HPDE6-E6E7 (cell line): ENCODE data around the gene C1orf56.
A peak's percentile ranks its signal among the peaks of the same experiment; 100 is the strongest.

Experiments used
- DNase-seq: peaks from one replicate; pipeline ENCODE4 v3.0.0; 2011; ENCODE audit warnings: missing footprints; ENCODE audit errors: extremely low spot score

Gene C1orf56

GRCh38 chr1:151024540-151025146 is 22.9 kb upstream of the C1orf56 start:
- peak; percentile 48 for DNase-seq

GRCh38 chr1:151026460-151026859 is 21.1 kb upstream of the C1orf56 start:
- no peak for DNase-seq

GRCh38 chr1:151032164-151032563 is 15.4 kb upstream of the C1orf56 start:
- no peak for DNase-seq

- no peak for DNase-seq
Observed at GRCh38 chr1:151035167-151035566, 12.4 kb upstream of the C1orf56 start.

- DNase-seq = no peak
Observed at GRCh38 chr1:151036356-151036755, 11.2 kb upstream of the C1orf56 start, which contains the start of gene BNIPL. TSS of gene BNIPL (plus strand) at chr1:151036586. CDS start at chr1:151036726, 140 bp downstream.

- DNase-seq = no peak
Observed at GRCh38 chr1:151037032-151037431, 10.5 kb upstream of the C1orf56 start.

GRCh38 chr1:151039521-151039920 is 8.0 kb upstream of the C1orf56 start:
- DNase-seq = no peak

- no peak for DNase-seq
Observed at GRCh38 chr1:151043163-151043562, 4.4 kb upstream of the C1orf56 start.

- DNase-seq = peak; percentile 52
Observed at GRCh38 chr1:151047925-151048644, 534 bp downstream of the C1orf56 start.

- no peak for DNase-seq
Observed at GRCh38 chr1:151048645-151049032, 1.1 kb downstream of the C1orf56 start.

GRCh38 chr1:151049458-151049857 is 1.9 kb downstream of the C1orf56 start:
- no peak for DNase-seq

- no peak for DNase-seq
Observed at GRCh38 chr1:151050051-151050688, 2.6 kb downstream of the C1orf56 start.

- DNase-seq = no peak
Observed at GRCh38 chr1:151051356-151052009, 3.9 kb downstream of the C1orf56 start.

- no peak for DNase-seq
Observed at GRCh38 chr1:151054971-151055547, 7.5 kb downstream of the C1orf56 start.

- no peak for DNase-seq
Observed at GRCh38 chr1:151055581-151055980, 8.0 kb downstream of the C1orf56 start.

GRCh38 chr1:151056149-151056548 is 8.6 kb downstream of the C1orf56 start:
- no peak for DNase-seq

- DNase-seq = peak; percentile 87
Observed at GRCh38 chr1:151058692-151059091, 11.1 kb downstream of the C1orf56 start.

GRCh38 chr1:151059109-151060006 is 11.8 kb downstream of the C1orf56 start, which contains the start of gene CDC42SE1:
TSS of gene CDC42SE1 (minus strand) at chr1:151059622. CDS start at chr1:151055730, 3,892 bp downstream.
- DNase-seq = peak; percentile 75

GRCh38 chr1:151060007-151060656 is 12.6 kb downstream of the C1orf56 start, which contains the start of gene MLLT11:
TSS of gene MLLT11 (plus strand) at chr1:151060397. CDS start at chr1:151067225, 6,828 bp downstream.
- no peak for DNase-seq
